ENCODE measurements around the gene BICDL2. TPM values are rescaled to one million over a fixed set of nuclear protein-coding genes. Genes with fewer than 3 reads are reported as not detected.

BICDL2 gene
- total RNA-seq, 4 donors from 2014 or later, result 58.4 to 77.6 (median 69.3) TPM

DNA sequence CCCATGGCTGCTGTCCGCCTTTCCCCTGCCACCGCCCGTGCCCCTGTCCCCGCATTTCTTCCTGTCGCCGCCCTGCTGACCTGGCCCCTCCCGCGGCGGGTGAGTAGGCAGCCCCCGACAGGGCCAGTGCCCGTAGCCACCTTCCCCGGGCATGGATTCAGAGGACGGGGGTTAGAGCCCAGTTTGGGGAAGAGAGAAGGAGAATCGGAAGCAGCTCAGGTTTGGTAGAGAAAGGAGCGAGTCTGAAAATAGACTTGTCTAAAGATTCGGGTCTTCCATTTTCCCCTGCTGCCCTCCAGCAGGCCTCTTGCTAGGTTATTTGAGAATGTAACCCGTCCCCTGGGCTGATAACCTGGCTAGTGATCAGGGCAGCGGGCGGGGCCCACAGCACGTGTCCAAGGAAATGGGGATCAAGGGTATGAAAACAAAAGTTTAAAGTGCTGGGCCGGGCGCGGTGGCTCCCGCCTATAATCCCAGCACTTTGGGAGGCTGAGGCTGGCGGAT is 31.9 kb downstream of the BICDL2 start:
- no peaks in the 10 kb centered on the region for H3K36me3 ChIP-seq
- no peak for DNase-seq (ENCODE audit: low spot score in 2 of 2)
- 4% methylated on average over 12 of the region's 25 CpGs for WGBS
- no peak overlapping the region for H3K27ac ChIP-seq
- peaks cover 25% of the 10 kb centered on the region for H3K4me1 ChIP-seq
- H3K9me3 ChIP-seq, result no peaks in the 10 kb centered on the region
- peaks cover 52% of the 10 kb centered on the region for H3K27me3 ChIP-seq
- H3K4me3 ChIP-seq, result peak overlapping the region; percentile 42
- TF ChIP-seq, protein P1, sequence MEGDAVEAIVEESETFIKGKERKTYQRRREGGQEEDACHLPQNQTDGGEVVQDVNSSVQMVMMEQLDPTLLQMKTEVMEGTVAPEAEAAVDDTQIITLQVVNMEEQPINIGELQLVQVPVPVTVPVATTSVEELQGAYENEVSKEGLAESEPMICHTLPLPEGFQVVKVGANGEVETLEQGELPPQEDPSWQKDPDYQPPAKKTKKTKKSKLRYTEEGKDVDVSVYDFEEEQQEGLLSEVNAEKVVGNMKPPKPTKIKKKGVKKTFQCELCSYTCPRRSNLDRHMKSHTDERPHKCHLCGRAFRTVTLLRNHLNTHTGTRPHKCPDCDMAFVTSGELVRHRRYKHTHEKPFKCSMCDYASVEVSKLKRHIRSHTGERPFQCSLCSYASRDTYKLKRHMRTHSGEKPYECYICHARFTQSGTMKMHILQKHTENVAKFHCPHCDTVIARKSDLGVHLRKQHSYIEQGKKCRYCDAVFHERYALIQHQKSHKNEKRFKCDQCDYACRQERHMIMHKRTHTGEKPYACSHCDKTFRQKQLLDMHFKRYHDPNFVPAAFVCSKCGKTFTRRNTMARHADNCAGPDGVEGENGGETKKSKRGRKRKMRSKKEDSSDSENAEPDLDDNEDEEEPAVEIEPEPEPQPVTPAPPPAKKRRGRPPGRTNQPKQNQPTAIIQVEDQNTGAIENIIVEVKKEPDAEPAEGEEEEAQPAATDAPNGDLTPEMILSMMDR (IDR thresholded peaks at IDR 0.05), result no peak
- no peak for TF ChIP-seq POLR2A (IDR thresholded peaks at IDR 0.05)
- TF ChIP-seq POLR2AphosphoS5 (IDR thresholded peaks at IDR 0.05), result no peak
- no peak for TF ChIP-seq EP300 (IDR thresholded peaks at IDR 0.05)

DNA sequence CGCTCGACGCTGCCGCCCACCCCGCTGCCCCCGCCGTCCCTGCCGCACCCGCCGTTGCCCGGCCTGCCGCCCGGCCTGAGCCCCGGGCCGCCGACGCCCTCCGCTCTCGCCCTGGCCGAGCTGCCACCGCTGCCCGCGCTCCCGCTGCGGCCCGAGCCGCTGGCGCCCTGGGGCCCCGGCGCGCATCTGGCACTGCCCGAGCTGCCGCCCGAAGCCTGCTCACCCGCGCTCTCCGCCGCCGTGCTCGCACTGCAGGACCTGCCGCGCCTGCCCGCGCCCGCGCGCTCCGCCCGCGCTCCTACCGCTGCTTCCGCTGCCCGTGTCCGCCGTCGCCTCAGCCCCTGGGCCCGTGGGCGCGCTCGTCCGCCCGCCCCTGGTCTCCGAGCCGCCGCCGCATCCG is 32.4 kb downstream of the BICDL2 start:
- H3K9me3 ChIP-seq, result no peaks in the 10 kb centered on the region
- no peak overlapping the region for H3K27ac ChIP-seq
- peaks cover 25% of the 10 kb centered on the region for H3K4me1 ChIP-seq
- H3K27me3 ChIP-seq, result peaks cover 48% of the 10 kb centered on the region
- H3K36me3 ChIP-seq, result no peaks in the 10 kb centered on the region
- DNase-seq (ENCODE audit: low spot score in 2 of 2), result no peak
- no CpG with 5 or more reads among the region's 67 CpGs for WGBS
- peak overlapping the region; percentile 42 for H3K4me3 ChIP-seq
- no peak for TF ChIP-seq EP300 (IDR thresholded peaks at IDR 0.05)
- TF ChIP-seq POLR2AphosphoS5 (IDR thresholded peaks at IDR 0.05), result no peak
- TF ChIP-seq, protein P1 (IDR thresholded peaks at IDR 0.05), result no peak
- TF ChIP-seq POLR2A (IDR thresholded peaks at IDR 0.05), result no peak

DNA sequence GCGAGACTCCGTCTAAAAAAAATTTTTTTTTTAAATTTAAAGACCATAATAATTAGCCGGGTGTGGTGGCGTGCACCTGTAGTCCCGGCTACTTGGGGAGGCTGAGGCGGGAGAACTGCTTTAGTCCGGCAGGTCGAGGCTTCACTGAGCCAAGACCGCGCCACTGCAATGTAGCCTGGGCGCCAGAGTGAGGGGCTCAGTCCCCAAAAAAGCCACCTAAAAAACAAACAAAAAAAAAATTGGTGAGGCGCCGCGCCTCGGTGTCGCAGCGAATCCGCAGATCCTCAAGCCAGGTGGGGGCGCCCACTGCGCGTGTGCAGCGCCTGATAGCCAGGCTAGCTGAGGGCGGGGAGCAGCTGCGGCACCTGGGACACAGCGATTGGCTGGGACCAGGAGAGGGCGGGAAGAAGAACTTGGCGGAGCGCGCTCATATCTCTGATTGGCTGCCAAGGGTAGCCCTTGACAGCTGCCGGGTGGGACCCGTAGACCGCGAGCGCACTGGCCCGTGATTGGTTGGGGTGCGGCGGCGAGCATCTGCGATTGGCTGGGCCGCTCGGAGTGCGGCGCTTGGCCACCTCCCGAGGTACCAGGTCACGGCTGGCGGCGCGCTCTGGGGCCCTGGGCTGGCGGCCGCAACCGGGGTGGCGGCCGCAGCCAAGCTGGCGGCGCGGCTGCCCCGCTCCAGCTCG is 33.0 kb downstream of the BICDL2 start:
- H3K9me3 ChIP-seq, result no peaks in the 10 kb centered on the region
- H3K36me3 ChIP-seq, result no peaks in the 10 kb centered on the region
- peak overlapping the region; percentile 42 for H3K4me3 ChIP-seq
- peaks cover 25% of the 10 kb centered on the region for H3K4me1 ChIP-seq
- peaks cover 44% of the 10 kb centered on the region for H3K27me3 ChIP-seq
- no peak overlapping the region for H3K27ac ChIP-seq
- DNase-seq (ENCODE audit: low spot score in 2 of 2), result peak; percentile 95 to 98
- TF ChIP-seq POLR2A (IDR thresholded peaks at IDR 0.05) (no peak), POLR2AphosphoS5 (IDR thresholded peaks at IDR 0.05) (no peak), EP300 (IDR thresholded peaks at IDR 0.05) (no peak)
- TF ChIP-seq, protein P1 (IDR thresholded peaks at IDR 0.05), result peak in 1 of 2 donors; percentile 43
- 17% methylated on average over 23 of the region's 58 CpGs for WGBS

DNA sequence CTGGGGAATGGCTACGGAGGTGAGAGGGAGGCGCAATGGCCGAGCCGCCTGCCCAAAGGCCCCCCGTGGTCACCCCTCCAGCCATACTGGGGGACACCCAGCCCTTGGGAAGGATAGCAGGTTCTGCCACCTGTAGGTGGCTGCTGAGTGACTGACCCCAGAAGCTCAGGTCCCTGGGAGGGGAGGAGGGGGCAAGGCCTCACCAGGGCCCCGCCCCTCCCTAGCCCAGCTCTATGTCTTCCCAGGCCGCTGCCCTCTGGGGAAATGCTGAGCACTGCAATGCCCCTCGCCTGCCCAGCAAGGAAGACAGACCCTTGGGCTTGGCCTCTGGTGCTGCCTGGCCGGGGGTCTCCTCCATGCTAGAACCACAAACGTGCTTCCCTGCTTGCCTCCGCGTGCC is 35.4 kb downstream of the BICDL2 start:
- TF ChIP-seq EP300 (IDR thresholded peaks at IDR 0.05), result no peak
- TF ChIP-seq POLR2A (IDR thresholded peaks at IDR 0.05), result no peak
- no peak for TF ChIP-seq POLR2AphosphoS5 (IDR thresholded peaks at IDR 0.05)
- TF ChIP-seq, protein P1 (IDR thresholded peaks at IDR 0.05), result no peak
- Histone ChIP-seq H3K4me3 (no peak overlapping the region), H3K9me3 (no peaks in the 10 kb centered on the region), H3K27ac (no peak overlapping the region), H3K36me3 (no peaks in the 10 kb centered on the region), H3K27me3 (peaks cover 20% of the 10 kb centered on the region), H3K4me1 (peaks cover 10% of the 10 kb centered on the region)
- WGBS, result 74% methylated on average over 5 of the region's 12 CpGs
- DNase-seq (ENCODE audit: low spot score in 2 of 2), result no peak

DNA sequence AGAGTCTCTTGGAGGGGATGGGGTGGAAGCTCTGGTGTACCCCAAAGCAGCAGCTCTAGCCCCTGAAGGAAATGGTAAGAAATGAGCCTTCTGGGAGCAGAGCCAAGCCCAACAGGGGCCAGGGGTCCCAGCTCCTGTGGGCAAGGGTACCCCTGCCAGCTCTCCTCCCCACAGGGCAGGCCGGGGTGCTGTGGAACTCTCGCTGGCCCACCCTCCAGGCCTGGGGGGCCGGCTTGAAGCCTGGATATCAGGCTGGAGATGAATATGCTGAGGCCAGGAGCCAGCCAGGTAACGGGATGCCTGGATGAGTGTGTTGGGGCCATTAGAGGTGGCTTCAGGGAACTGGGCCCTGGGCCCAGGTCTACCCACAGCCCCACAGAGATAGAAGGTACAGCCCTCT is 36.2 kb downstream of the BICDL2 start:
- 94% methylated on average over 4 of the region's 4 CpGs for WGBS
- H3K4me1 ChIP-seq, result peaks cover 14% of the 10 kb centered on the region
- TF ChIP-seq POLR2AphosphoS5 (IDR thresholded peaks at IDR 0.05) (no peak), POLR2A (IDR thresholded peaks at IDR 0.05) (no peak), EP300 (IDR thresholded peaks at IDR 0.05) (no peak)
- TF ChIP-seq, protein P1 (IDR thresholded peaks at IDR 0.05), result no peak
- DNase-seq (ENCODE audit: low spot score in 2 of 2), result no peak
- H3K27ac ChIP-seq, result no peak overlapping the region
- no peak overlapping the region for H3K4me3 ChIP-seq
- H3K9me3 ChIP-seq, result no peaks in the 10 kb centered on the region
- no peaks in the 10 kb centered on the region for H3K36me3 ChIP-seq
- H3K27me3 ChIP-seq, result peaks cover 14% of the 10 kb centered on the region

Data from suprapubic skin (tissue), 4 donors.